Coronary artery (tissue), 2 donors: ENCODE results near the gene STXBP5.

ENCODE experiments used
- DNase-seq: peaks from one replicate; pipeline ENCODE4 v3.0.0-alpha.2; 2017; ENCODE audit warnings: low spot score
- H3K27ac ChIP-seq, 2 donors: fragments of 200-600 bp; sonication (generic); one replicate each; pipeline ENCODE4 v1.5.1; 2016 to 2019
- H3K4me3 ChIP-seq: fragments of 200-600 bp; sonication (generic); 2 replicates; pipeline ENCODE4 v1.5.1; 2016; ENCODE audit warnings: mild to moderate bottlenecking, moderate library complexity
- CTCF ChIP-seq: fragments of 200-600 bp; sonication (generic); IDR thresholded peaks from one replicate; pipeline ENCODE4 v1.5.1; 2019; ENCODE audit warnings: antibody characterized with exemption

The STXBP5 gene

GRCh38 chr6:147255948-147256674 is 51.9 kb downstream of the STXBP5 start:
- no peak for DNase-seq
- H3K4me3 ChIP-seq: no peak overlapping the region
- no peak overlapping the region for H3K27ac ChIP-seq
- no peak for TF ChIP-seq CTCF

GRCh38 chr6:147257760-147258159 is 53.5 kb downstream of the STXBP5 start:
- TF ChIP-seq CTCF: no peak

GRCh38 chr6:147260091-147260490 is 55.9 kb downstream of the STXBP5 start:
- no peak for TF ChIP-seq CTCF
- no peak for DNase-seq
- Histone ChIP-seq H3K4me3 (no peak overlapping the region), H3K27ac (no peak overlapping the region)

More at GRCh38 chr6:147257760-147258159, 53.5 kb downstream of the STXBP5 start:
- H3K27ac ChIP-seq: no peak overlapping the region
- DNase-seq: no peak
- no peak overlapping the region for H3K4me3 ChIP-seq

- DNase-seq: no peak
- Histone ChIP-seq H3K27ac (no peak overlapping the region), H3K4me3 (no peak overlapping the region)
- TF ChIP-seq CTCF: no peak
Observed at GRCh38 chr6:147262946-147263345, 58.7 kb downstream of the STXBP5 start.

- Histone ChIP-seq H3K27ac (no peak overlapping the region), H3K4me3 (no peak overlapping the region)
- TF ChIP-seq CTCF: no peak
- no peak for DNase-seq
Observed at GRCh38 chr6:147266821-147267220, 62.6 kb downstream of the STXBP5 start.

- DNase-seq: no peak
- H3K4me3 ChIP-seq: no peak overlapping the region
- H3K27ac ChIP-seq: no peak overlapping the region
- TF ChIP-seq CTCF: no peak
Observed at GRCh38 chr6:147267658-147268057, 63.4 kb downstream of the STXBP5 start.

- no peak overlapping the region for H3K4me3 ChIP-seq
- DNase-seq: no peak
- TF ChIP-seq CTCF: no peak
- no peak overlapping the region for H3K27ac ChIP-seq
Observed at GRCh38 chr6:147268254-147268653, 64.0 kb downstream of the STXBP5 start.
